ENCODE results near the gene CABP2.

- TF ChIP-seq CTCF (IDR thresholded peaks at IDR 0.05), result no peak
- no peak for TF ChIP-seq EP300 (IDR thresholded peaks at IDR 0.05; ENCODE audit: low read depth)
- no peak for TF ChIP-seq POLR2AphosphoS5 (IDR thresholded peaks at IDR 0.05)
Measured at GRCh38 chr11:67470337-67471002, 52.8 kb downstream of the CABP2 start.

Measured in transverse colon (tissue), 4 donors.